Posterior cingulate gyrus (tissue), 11 donors: ENCODE measurements around the gene STOX2.
"Not testable (repeated sequence)": the region's sequence is repeated elsewhere in the genome, so short reads cannot be mapped to it uniquely, and the experiment has no call there.

Experiments
- DNase-seq, 10 donors: peaks; one replicate each; pipeline versions ENCODE4 v3.0.0 to v3.0.0-alpha.2; 2020 to 2021; ENCODE audit warnings: mixed read lengths in 3 of 10
- intact Hi-C: fragments of 100-400 bp; cut with DNase I; formaldehyde crosslinking; loops from one replicate; pipeline ENCODE4 v1.15.1; 2023

Gene STOX2

GRCh38 chr4:184014301-184014700 lies 109.2 kb downstream of the STOX2 start:
- no peak for DNase-seq
- intact Hi-C loops: no loop called here

- intact Hi-C loops: no loop called here
- peak in 3 of 10 donors; percentile 34 to 85 (median 79) for DNase-seq
Observed at GRCh38 chr4:184016759-184017668, 111.9 kb downstream of the STOX2 start.

- intact Hi-C loops: no loop called here
- DNase-seq: no peak
Observed at GRCh38 chr4:184019076-184019475, 114.0 kb downstream of the STOX2 start.

- no peak for DNase-seq
- intact Hi-C loops: no loop called here
Observed at GRCh38 chr4:184019667-184020623, 114.8 kb downstream of the STOX2 start.

- intact Hi-C loops: no loop called here
Observed at GRCh38 chr4:184021389-184021788, 116.3 kb downstream of the STOX2 start.

GRCh38 chr4:184022679-184023383 lies 117.7 kb downstream of the STOX2 start:
- no peak for DNase-seq
- intact Hi-C loops: no loop called here

More at GRCh38 chr4:184021389-184021788, 116.3 kb downstream of the STOX2 start:
- DNase-seq: no peak

GRCh38 chr4:184024637-184025036 lies 119.5 kb downstream of the STOX2 start:
- no peak for DNase-seq

GRCh38 chr4:184028561-184029374 lies 123.7 kb downstream of the STOX2 start:
- intact Hi-C loops: no loop called here
- DNase-seq: peak in 1 of 10 donors; percentile 44

More at GRCh38 chr4:184024637-184025036, 119.5 kb downstream of the STOX2 start:
- intact Hi-C loops: no loop called here

- intact Hi-C loops: no loop called here
Observed at GRCh38 chr4:184030036-184030435, 124.9 kb downstream of the STOX2 start.

GRCh38 chr4:184030764-184031163 lies 125.7 kb downstream of the STOX2 start:
- no peak for DNase-seq
- intact Hi-C loops: no loop called here

More at GRCh38 chr4:184030036-184030435, 124.9 kb downstream of the STOX2 start:
- DNase-seq: no peak

GRCh38 chr4:184032091-184032490 lies 127.0 kb downstream of the STOX2 start:
- intact Hi-C loops: no loop called here
- no peak for DNase-seq

- peak in 6 of 10 donors; percentile 9 to 88 (median 40) for DNase-seq
- intact Hi-C loops: no loop called here
Observed at GRCh38 chr4:184039963-184040383, 134.9 kb downstream of the STOX2 start.

- DNase-seq: no peak
- intact Hi-C loops: no loop called here
Observed at GRCh38 chr4:184041156-184041555, 136.0 kb downstream of the STOX2 start.

GRCh38 chr4:184046148-184046547 lies 141.0 kb downstream of the STOX2 start:
- DNase-seq: no peak
- intact Hi-C loops: no loop called here

GRCh38 chr4:184051262-184051661 lies 146.2 kb downstream of the STOX2 start:
- intact Hi-C loops, DNase-seq: not testable (repeated sequence)

- DNase-seq: no peak
- intact Hi-C loops: no loop called here
Observed at GRCh38 chr4:184052616-184053015, 147.5 kb downstream of the STOX2 start.

GRCh38 chr4:184053434-184053833 lies 148.3 kb downstream of the STOX2 start:
- intact Hi-C loops: no loop called here
- no peak for DNase-seq

GRCh38 chr4:184056877-184057276 lies 151.8 kb downstream of the STOX2 start:
- no peak for DNase-seq
- intact Hi-C loops: no loop called here

GRCh38 chr4:184058026-184058425 lies 152.9 kb downstream of the STOX2 start:
- no peak for DNase-seq
- intact Hi-C loops: no loop called here
